Eye (tissue), 1 donor: ENCODE data around the gene FBXO2.
"Not testable (repeated sequence)": the region's sequence is repeated elsewhere in the genome, so short reads cannot be mapped to it uniquely, and the experiment has no call there.

Source experiments
- DNase-seq: peaks from one replicate; pipeline ENCODE4 v3.0.0-alpha.2; 2015

The FBXO2 gene

DNA sequence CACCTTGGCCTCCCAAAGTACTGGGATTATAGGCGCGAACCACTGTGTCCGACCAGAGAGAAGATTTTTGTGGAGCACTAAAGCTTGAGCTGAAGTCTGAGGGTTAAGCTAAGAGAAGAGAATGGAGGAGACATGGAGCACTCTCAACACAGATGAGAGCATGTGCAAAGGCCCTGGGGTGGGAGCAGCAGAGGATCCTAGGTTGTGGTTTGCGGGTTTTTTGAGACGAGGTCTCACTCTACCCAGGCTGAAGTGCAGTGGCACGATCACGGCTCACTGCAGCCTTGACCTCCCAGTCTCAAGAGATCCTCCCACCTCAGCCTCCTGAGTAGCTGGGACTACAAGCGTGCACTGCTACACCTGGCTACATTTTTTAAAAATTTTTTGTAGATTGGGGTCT is 30.5 kb downstream of the FBXO2 start:
- DNase-seq = no peak

GRCh38 chr1:11622398-11622797 is 31.8 kb downstream of the FBXO2 start:
- DNase-seq = no peak

- DNase-seq = no peak
These were observed 33.3 kb downstream of the FBXO2 start for GRCh38 chr1:11620924-11621323.

GRCh38 chr1:11620405-11620804 is 33.8 kb downstream of the FBXO2 start:
- no peak for DNase-seq

DNA sequence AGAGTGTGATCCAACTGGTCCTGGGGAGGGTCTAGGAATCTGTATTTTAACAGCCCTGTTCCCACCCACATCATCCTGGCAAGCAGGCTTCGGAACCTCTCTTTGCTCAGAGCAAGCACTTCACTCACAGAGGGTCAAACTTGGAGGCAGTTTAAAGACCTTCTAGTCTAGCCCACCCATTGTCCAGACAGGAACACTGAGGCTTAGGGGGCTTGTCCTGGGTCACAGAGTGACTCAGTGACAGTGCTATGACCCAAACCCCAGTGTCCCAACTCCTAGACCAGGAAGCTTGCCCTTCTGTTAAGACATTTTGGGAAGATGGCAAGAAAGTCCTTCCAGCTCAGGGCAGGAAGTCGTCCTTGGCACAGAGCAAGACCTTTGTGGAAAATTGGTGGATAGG is 36.5 kb downstream of the FBXO2 start:
- no peak for DNase-seq

- no peak for DNase-seq
These were observed 36.9 kb downstream of the FBXO2 start for GRCh38 chr1:11617314-11617713.

GRCh38 chr1:11616766-11617165 is 37.5 kb downstream of the FBXO2 start:
- DNase-seq = no peak

GRCh38 chr1:11615090-11615489 is 39.1 kb downstream of the FBXO2 start:
- no peak for DNase-seq

GRCh38 chr1:11613347-11613746 is 40.9 kb downstream of the FBXO2 start:
- DNase-seq = no peak

DNA sequence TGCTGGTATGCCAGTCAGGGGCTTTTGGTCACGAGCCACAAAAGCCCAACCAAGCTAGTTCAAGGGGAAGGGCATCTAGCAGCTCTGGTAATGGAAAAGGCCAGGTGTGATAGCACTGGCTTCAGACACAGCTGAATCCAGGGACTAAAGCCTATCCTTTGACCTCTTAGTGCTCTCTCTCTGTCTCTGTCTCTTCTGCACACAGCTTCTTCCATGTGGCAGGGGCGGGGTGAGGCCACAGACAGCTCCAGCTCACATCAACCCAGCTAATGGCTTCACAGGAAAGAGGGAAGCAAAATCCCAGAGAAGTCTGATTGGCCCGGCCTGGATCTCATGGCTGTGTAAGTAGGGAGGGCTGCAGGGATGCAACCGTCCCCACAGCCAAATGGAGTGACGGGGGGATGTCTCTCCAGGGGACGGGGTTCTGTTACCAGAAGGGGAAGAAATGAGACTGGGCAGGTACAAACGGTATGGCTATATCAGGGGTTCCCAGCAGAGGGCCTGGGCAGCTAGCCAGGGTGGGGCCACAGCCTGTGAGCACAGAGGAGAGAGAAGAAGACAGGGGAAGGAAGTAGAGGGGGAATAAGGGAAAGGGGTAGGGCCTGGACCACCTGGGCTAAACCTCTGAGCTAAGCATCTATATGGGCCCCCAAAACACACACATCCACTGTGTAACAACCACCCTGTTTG is 42.4 kb downstream of the FBXO2 start:
- DNase-seq = no peak

GRCh38 chr1:11610629-11611180 is 43.5 kb downstream of the FBXO2 start:
- no peak for DNase-seq

DNA sequence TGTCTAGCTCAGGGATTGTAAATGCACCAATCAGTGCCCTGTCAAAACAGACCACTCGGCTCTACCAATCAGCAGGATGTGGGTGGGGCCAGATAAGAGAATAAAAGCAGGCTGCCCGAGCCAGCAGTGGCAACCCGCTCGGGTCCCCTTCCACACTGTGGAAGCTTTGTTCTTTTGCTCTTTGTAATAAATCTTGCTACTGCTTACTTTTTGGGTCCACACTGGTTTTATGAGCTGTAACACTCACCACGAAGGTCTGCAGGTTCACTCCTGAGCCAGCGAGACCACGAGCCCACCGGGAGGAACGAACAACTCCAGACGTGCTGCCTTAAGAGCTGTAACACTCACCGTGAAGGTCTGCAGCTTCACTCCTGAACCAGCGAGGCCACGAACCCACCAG is 44.9 kb downstream of the FBXO2 start:
- not testable (repeated sequence) for DNase-seq

DNA sequence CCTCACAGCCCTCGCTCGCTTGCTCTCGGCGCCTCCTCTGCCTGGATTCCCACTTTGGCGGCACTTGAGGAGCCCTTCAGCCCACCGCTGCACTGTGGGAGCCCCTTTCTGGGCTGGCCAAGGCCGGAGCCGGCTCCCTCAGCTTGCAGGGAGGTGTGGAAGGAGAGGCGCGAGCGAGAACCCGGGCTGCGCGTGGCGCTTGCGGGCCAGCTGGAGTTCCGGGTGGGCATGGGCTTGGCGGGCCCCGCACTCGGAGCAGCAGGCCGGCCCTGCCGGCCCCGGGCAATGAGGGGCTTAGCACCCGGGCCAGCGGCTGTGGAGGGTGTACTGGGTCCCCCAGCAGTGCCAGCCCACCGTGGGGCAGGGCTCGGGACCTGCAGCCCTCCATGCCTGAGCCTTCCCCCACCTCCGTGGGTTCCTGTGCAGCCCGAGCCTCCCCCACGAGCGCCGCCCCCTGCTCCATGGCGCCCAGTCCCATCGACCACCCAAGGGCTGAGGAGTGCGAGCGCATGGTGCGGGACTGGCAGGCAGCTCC is 45.6 kb downstream of the FBXO2 start:
- not testable (repeated sequence) for DNase-seq

DNA sequence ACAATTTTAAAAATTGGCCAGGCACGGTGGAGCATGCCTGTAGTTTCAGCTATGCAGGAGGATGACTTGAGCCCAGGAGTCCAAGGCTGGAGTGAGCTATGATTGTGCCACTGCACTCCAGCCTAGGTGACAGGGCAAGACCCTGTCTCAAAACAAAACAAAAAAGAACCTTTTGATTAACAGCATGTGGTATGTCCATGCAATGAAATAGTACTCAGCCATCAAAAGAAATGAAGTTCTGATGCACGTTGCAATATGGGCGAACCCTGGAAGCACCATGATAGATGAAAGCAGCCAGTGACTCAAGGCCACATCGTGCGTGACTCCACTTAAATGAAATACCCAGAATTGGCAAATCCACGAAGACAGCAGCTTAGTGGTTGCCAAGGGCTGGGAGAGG is 47.5 kb downstream of the FBXO2 start:
- DNase-seq = no peak

GRCh38 chr1:11602981-11603380 is 51.2 kb downstream of the FBXO2 start:
- no peak for DNase-seq

DNA sequence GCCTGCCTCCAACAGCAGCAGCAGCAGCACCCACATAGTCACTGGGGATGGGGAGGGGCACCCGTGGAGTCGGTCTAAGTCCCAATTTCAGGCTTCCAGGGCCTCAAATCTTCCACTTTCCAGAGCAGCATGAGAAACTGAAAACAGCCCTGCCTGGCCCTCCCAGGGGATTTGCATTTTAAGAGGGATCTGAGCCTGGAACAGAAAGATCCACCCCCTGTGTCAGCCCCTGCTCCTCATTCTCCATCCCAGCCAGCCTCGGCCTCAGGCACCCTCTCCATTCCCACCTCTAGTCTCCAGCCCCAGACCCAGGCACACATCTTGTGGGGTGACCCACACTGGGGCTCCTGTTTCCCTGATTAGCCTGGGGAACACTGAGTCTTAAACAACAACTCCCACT is 51.8 kb downstream of the FBXO2 start:
- DNase-seq = no peak

DNA sequence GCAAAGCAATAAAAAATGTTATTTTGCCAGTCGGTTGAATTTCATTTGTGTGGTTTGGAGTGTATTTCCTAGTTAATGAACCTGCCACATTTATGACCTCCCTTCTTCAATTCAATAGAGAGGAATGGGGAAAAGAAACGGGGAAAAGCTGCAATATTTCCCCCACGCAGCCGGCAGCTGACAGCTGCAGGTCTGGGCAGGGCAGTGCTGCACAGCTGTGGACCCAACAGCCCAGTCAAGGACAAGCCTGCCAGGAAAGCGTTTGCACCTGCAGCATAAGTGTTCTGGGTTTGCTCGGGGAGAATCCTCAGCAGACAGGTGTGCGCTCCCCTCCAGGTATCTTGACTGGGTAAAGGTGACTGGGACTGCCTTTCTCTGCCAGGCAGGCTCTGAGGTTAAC is 53.4 kb downstream of the FBXO2 start:
- DNase-seq = no peak

DNA sequence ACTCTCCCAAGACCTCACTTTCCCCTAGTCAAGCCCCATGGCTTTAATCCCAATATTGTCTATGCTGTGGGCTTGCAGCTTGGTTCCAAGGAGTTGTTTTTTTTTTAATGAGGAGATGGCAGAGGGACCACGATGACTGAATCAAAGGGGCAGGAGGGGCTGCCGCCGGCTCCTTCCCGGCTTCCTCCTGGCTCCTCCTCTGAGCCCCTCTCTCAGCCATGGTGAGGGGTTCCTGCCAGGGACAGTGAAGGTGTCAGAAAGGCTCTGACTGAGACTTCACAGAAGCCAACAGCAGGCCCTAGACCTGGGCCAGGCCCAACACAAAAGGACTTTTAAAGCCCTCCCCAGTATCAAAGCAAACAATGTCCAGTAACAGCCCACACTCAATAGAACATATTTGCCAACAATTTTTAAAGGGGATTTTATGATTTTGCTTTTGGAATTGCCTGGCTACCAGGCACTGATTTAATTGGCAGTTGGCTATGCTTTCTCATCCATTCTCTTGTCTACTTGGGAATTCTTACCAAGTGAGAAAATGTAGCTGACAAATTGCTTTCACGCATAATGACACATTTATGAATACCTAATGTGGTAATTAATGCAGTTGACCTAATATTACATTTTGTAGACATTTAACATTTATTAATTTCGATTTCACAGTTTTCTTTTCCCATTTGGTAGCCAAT is 54.2 kb downstream of the FBXO2 start:
- DNase-seq = no peak

GRCh38 chr1:11598461-11598860 is 55.8 kb downstream of the FBXO2 start:
- no peak for DNase-seq
